ENCODE measurements around the gene TNIP2. TPM values are rescaled to one million over a fixed set of nuclear protein-coding genes. Genes with fewer than 3 reads are reported as not detected.

The TNIP2 gene
- total and polyA plus RNA-seq, 2 experiments from 2014 or later = 42.7 to 50.8 TPM

GRCh38 chr4:2762048-2762447 lies 5.9 kb upstream of the TNIP2 start:
- no peaks in the 10 kb centered on the region for H3K79me2 ChIP-seq
- 88% methylated on average over 5 of the region's 5 CpGs for WGBS (ENCODE audit: low lambda C conversion rate, missing lambda C conversion rate)
- peak overlapping the region; percentile 61 for H3K4me2 ChIP-seq
- peak overlapping the region; percentile 98 for H3K27ac ChIP-seq
- no peaks in the 10 kb centered on the region for H3K36me3 ChIP-seq (replicated peaks; ENCODE audit: insufficient read depth, low read depth)
- no peaks in the 10 kb centered on the region for H3K9me3 ChIP-seq (ENCODE audit: low read depth)
- no peaks in the 10 kb centered on the region for H4K20me1 ChIP-seq (ENCODE audit: insufficient read depth, poor library complexity, severe bottlenecking)
- DNase-seq (ENCODE audit: low spot score) = no peak
- H3K4me1 ChIP-seq (ENCODE audit: insufficient read depth) = peaks cover 21% of the 10 kb centered on the region
- TF ChIP-seq EZH2phosphoT487 (IDR thresholded peaks at IDR 0.05; ENCODE audit: low read depth, severe bottlenecking, unreplicated experiment) (no peak), EZH2 (IDR thresholded peaks at IDR 0.05; ENCODE audit: borderline replicate concordance) (no peak)
- TF ChIP-seq, protein P1, sequence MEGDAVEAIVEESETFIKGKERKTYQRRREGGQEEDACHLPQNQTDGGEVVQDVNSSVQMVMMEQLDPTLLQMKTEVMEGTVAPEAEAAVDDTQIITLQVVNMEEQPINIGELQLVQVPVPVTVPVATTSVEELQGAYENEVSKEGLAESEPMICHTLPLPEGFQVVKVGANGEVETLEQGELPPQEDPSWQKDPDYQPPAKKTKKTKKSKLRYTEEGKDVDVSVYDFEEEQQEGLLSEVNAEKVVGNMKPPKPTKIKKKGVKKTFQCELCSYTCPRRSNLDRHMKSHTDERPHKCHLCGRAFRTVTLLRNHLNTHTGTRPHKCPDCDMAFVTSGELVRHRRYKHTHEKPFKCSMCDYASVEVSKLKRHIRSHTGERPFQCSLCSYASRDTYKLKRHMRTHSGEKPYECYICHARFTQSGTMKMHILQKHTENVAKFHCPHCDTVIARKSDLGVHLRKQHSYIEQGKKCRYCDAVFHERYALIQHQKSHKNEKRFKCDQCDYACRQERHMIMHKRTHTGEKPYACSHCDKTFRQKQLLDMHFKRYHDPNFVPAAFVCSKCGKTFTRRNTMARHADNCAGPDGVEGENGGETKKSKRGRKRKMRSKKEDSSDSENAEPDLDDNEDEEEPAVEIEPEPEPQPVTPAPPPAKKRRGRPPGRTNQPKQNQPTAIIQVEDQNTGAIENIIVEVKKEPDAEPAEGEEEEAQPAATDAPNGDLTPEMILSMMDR (IDR thresholded peaks at IDR 0.05; ENCODE audit: poor library complexity) = no peak
- no peak overlapping the region for H3K4me3 ChIP-seq
- H2AFZ ChIP-seq = no peak overlapping the region
- no peaks in the 10 kb centered on the region for H3K9me2 ChIP-seq (replicated peaks; ENCODE audit: insufficient read depth)
- H3K27me3 ChIP-seq = no peaks in the 10 kb centered on the region

DNA sequence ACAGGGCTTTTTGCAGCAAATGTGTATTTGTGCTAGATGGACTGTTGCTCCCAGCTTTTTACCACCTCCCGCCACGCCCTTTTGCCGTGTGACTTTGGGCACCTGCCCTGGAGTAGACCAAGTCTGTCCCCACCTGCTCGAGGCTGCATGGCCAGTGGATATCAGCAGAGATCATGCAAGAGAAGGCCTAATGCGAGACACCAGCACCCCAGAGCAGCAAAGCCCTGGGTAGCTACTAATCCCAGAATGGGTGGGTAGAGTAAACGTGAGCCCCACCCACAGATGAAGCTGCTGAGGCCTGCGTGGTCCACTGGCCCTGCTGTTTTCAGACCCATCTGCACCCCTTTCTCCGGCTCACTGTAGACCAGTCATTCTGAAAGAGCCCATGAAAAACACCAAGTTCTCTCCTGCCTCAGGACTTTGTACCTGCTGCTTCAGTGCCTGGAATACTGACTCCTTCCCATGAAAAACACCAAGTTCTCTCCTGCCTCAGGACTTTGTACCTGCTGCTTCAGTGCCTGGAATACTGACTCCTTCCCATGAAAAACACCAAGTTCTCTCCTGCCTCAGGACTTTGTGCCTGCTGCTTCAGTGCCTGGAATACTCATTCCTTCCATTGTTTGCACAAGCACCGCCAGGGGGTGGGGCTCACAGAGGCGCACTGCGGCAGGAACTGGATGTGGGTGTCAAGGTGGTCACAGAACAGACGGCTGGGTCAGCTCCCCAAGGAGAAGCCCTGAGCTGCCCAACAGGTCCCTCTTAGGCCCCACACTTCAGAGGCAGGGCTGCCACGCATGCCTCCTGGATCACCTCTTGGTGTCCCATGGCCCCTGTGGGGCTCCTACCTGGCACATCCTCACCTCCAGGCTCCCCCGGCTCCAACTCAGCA lies 5.1 kb upstream of the TNIP2 start:
- peak overlapping the region; percentile 61 for H3K4me2 ChIP-seq
- no peak overlapping the region for H3K4me3 ChIP-seq
- H2AFZ ChIP-seq = no peak overlapping the region
- peaks cover 26% of the 10 kb centered on the region for H3K4me1 ChIP-seq (ENCODE audit: insufficient read depth)
- H3K36me3 ChIP-seq (replicated peaks; ENCODE audit: insufficient read depth, low read depth) = no peaks in the 10 kb centered on the region
- no peaks in the 10 kb centered on the region for H3K9me3 ChIP-seq (ENCODE audit: low read depth)
- no peaks in the 10 kb centered on the region for H3K27me3 ChIP-seq
- DNase-seq (ENCODE audit: low spot score) = peak; percentile 80
- WGBS (ENCODE audit: low lambda C conversion rate, missing lambda C conversion rate) = 61% methylated on average over 14 of the region's 14 CpGs
- no peaks in the 10 kb centered on the region for H3K79me2 ChIP-seq
- no peak for TF ChIP-seq EZH2 (IDR thresholded peaks at IDR 0.05; ENCODE audit: borderline replicate concordance)
- peak overlapping the region; percentile 98 for H3K27ac ChIP-seq
- H4K20me1 ChIP-seq (ENCODE audit: insufficient read depth, poor library complexity, severe bottlenecking) = no peaks in the 10 kb centered on the region
- no peaks in the 10 kb centered on the region for H3K9me2 ChIP-seq (replicated peaks; ENCODE audit: insufficient read depth)

DNA sequence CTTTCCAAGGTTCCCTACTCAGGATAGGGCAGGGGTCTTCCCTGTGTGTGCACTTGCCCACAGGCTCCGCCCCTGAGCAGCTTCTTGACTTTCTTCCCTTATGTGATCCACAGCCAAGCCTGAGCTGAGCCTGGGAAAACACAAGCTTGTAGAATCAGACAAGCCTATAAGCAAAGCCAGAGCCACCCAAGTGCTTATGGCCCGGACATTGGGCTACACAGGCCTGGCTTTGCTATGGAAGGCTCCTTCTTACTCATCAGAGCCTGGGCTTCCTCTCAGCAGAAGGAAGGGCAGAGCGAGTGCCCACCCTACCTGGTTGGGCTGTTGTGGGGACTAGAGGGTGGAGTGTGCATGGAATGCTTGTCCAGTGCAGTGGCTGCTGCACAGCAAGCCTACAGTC lies 1.3 kb upstream of the TNIP2 start:
- Histone ChIP-seq H4K20me1 (ENCODE audit: insufficient read depth, poor library complexity, severe bottlenecking) (peaks cover 3% of the 10 kb centered on the region), H3K4me1 (ENCODE audit: insufficient read depth) (peaks cover 33% of the 10 kb centered on the region), H3K4me2 (no peak overlapping the region), H2AFZ (no peak overlapping the region), H3K27me3 (no peaks in the 10 kb centered on the region), H3K79me2 (peaks cover 33% of the 10 kb centered on the region), H3K9me2 (replicated peaks; ENCODE audit: insufficient read depth) (no peaks in the 10 kb centered on the region), H3K9me3 (ENCODE audit: low read depth) (no peaks in the 10 kb centered on the region), H3K4me3 (no peak overlapping the region), H3K27ac (no peak overlapping the region), H3K36me3 (replicated peaks; ENCODE audit: insufficient read depth, low read depth) (no peaks in the 10 kb centered on the region)
- 88% methylated on average over 3 of the region's 3 CpGs for WGBS (ENCODE audit: low lambda C conversion rate, missing lambda C conversion rate)
- TF ChIP-seq, protein P1 (IDR thresholded peaks at IDR 0.05; ENCODE audit: poor library complexity) = no peak
- no peak for TF ChIP-seq EZH2phosphoT487 (IDR thresholded peaks at IDR 0.05; ENCODE audit: low read depth, severe bottlenecking, unreplicated experiment)
- no peak for TF ChIP-seq EZH2 (IDR thresholded peaks at IDR 0.05; ENCODE audit: borderline replicate concordance)
- no peak for DNase-seq (ENCODE audit: low spot score)

GRCh38 chr4:2756691-2757350 lies 685 bp upstream of the TNIP2 start:
- peaks cover 39% of the 10 kb centered on the region for H3K79me2 ChIP-seq
- TF ChIP-seq, protein P1 (IDR thresholded peaks at IDR 0.05; ENCODE audit: poor library complexity) = no peak
- no peak for TF ChIP-seq EZH2phosphoT487 (IDR thresholded peaks at IDR 0.05; ENCODE audit: low read depth, severe bottlenecking, unreplicated experiment)
- TF ChIP-seq EZH2 (IDR thresholded peaks at IDR 0.05; ENCODE audit: borderline replicate concordance) = no peak
- H3K27me3 ChIP-seq = no peaks in the 10 kb centered on the region
- H2AFZ ChIP-seq = no peak overlapping the region
- WGBS (ENCODE audit: low lambda C conversion rate, missing lambda C conversion rate) = 75% methylated on average over 25 of the region's 25 CpGs
- peaks cover 3% of the 10 kb centered on the region for H4K20me1 ChIP-seq (ENCODE audit: insufficient read depth, poor library complexity, severe bottlenecking)
- no peaks in the 10 kb centered on the region for H3K9me3 ChIP-seq (ENCODE audit: low read depth)
- H3K27ac ChIP-seq = peak overlapping the region; percentile 64
- no peaks in the 10 kb centered on the region for H3K36me3 ChIP-seq (replicated peaks; ENCODE audit: insufficient read depth, low read depth)
- peak overlapping the region; percentile 77 for H3K4me2 ChIP-seq
- H3K9me2 ChIP-seq (replicated peaks; ENCODE audit: insufficient read depth) = no peaks in the 10 kb centered on the region
- no peak for DNase-seq (ENCODE audit: low spot score)
- no peak overlapping the region for H3K4me3 ChIP-seq
- peaks cover 27% of the 10 kb centered on the region for H3K4me1 ChIP-seq (ENCODE audit: insufficient read depth)

All from hepatocyte (in vitro differentiated cells).